COLO668 (cell line): Measurements from ENCODE around the gene NFATC4.
"Not testable (repeated sequence)": the region's sequence is repeated elsewhere in the genome, so short reads cannot be mapped to it uniquely, and the experiment has no call there.

Source experiments
- DNase-seq: peaks from one replicate; lab custom pipeline; 2025; ENCODE audit not compliant: unreplicated experiment; lab: John Stamatoyannopoulos, UW

Gene NFATC4

DNA sequence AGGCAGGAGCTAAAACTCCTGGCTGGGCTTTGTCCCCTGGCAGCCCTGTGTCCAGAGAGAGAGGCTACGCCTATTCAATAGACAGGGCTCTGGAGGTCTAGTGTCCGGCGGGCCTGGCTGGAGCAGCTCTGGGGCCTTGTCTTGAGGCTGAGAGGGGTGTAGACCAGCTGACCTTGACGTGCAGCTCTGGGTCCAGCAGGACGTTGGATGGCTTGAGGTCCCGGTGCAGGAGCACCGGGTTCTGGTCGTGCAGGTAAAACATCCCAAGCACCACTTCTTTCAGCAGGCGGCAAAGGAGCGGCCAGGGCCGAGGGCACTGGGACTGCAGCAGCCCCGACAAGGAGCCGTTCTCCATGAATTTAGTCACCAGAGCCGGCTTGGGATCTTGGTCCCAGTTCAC is 29.1 kb upstream of the NFATC4 start:
- no peak for DNase-seq

- DNase-seq = peak; percentile 59
Measured at GRCh38 chr14:24339284-24340151, 28.5 kb upstream of the NFATC4 start, which contains the start of gene RIPK3. TSS of gene RIPK3 (minus strand) at chr14:24339991. CDS start at chr14:24339826, 165 bp downstream.

- DNase-seq = no peak
Measured at GRCh38 chr14:24340606-24341005, 27.4 kb upstream of the NFATC4 start.

DNA sequence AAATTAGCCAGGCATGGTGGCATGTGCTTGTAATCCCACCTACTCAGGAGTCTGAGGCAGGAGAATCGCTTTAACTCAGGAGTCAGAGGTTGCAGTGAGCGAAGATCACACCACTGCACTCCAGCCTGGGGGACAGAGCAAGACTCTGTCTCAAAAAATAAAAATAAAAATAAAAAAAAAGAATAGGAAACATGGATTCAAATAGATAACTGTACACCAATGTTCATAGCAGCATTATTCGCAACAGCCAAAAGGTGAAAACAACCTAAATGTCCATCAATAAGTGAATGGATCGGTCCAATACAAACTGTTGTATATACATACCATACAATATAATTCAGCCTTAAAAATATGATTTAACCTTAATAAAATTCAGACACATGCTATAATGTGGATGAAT is 25.1 kb upstream of the NFATC4 start:
- DNase-seq = no peak

- no peak for DNase-seq
Measured at GRCh38 chr14:24343795-24344660, 24.0 kb upstream of the NFATC4 start.

GRCh38 chr14:24347134-24347533 is 20.9 kb upstream of the NFATC4 start:
- DNase-seq = no peak

GRCh38 chr14:24348186-24348585 is 19.8 kb upstream of the NFATC4 start:
- no peak for DNase-seq

DNA sequence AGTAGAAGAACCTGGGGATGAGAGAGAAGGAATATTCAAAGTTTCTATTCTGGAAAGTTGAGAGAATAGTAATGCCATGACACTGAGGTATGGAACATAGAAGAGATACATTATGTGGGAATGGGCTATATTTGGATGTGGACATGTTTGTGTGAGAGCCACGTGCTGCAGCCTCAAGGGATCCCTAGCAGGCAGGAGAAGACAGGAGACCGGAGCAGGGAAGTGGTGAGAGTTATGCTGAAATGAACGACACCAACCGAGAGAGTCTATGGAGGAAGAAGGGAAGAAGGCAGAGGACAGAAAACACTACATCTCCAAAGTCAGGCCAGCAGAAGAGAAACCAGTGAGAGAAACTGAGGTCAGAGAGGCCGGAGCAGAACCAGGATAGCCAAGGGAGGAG is 18.2 kb upstream of the NFATC4 start:
- DNase-seq = no peak

DNA sequence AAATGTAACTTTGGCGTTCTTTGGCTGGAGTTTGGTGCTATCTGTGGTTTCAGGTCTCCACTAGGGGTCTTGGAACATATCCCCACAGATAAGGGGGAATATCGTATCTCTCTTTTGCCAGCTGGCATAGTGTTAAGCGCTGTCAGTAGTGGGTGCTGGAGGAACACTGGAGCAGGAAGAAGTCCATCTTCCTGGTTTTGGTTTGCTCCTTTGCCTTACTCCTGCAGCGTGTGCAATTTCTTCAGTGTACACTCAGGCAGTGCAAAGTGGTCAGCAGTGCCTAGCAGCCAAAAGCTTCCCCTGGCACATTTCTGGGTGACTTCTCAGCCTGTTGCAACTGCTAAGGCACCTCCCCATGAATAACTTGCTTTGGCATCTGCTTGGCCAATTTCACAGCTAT is 16.5 kb upstream of the NFATC4 start:
- DNase-seq = no peak

DNA sequence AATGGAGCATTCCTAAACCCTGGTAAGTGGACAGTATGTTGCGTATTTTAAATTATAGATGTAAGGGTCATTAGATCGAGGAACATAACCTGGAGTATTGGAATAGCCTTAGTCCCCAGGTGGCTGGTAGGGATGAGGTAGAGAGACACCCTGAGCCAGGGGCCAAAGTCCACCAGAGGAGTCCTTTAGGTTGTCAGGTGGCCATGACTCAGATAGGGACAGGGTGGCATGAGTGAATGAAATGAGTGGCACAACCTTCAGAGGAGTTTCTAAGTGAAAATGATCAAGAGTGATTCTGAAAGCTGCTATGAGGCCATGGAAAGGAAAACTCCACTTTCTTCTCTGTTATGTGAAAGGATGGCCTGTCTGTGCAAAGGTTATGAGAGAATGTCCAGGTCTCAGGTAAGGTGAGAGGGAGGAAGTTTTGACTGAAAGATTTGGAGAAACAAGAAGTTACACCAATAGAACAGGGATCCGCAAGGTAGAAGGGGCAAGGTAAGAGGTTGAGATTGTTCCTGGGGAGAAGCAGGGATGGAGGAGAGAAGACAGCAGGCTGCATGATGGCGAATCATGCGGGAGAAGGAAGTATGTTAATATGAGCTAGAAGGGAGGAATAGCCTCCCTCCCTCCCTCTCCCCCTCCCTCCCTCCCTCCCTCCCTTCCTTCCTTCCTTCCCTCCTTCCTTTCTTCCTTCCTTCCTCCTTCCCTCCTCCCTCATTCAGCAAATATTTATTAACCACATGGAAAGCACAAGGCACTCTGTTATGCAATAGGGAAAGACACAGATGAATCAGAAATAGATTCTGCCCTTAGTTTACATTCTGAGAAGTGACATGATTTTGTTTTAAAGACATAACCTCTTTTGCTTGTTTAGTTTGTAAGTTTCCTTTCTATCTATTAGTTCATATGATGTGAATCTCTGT is 14.2 kb upstream of the NFATC4 start:
- peak; percentile 46 for DNase-seq

DNA sequence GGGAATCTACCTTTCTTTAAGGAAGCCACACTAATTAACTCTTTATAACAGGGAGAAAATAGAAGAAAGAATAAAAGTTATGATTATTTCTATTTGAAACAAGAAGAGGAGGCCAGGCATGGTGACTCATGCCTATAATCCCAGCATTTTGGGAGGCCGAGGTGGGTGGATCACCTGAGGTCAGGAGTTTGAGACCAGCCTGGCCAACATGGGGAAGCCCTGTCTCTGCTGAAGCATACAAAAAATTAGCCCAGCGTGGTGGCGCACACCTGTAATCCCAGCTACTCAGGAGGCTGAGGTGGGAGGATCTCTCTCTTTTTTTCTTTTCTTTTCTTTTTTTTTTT is 13.5 kb upstream of the NFATC4 start:
- not testable (repeated sequence) for DNase-seq

GRCh38 chr14:24355009-24355408 is 13.0 kb upstream of the NFATC4 start:
- no peak for DNase-seq

DNA sequence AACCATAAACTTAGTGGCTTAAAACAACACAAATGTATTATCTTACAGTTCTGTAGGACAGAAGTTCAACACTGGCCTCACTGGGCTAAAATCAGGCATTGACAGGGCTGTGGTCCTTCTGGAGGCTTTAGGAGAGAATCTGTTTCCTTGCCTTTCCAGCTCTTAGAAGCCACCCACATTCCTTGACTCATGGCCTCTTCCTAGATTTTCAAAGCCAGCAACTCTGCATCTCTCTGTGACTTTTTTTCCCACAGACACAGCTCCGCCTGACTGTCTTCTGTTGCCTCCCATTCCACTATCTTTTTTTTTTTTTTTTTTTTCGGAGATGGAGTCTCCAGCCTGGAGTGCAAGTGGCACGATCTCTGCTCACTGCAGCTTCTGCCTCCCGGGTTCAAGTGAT is 11.8 kb upstream of the NFATC4 start:
- no peak for DNase-seq

DNA sequence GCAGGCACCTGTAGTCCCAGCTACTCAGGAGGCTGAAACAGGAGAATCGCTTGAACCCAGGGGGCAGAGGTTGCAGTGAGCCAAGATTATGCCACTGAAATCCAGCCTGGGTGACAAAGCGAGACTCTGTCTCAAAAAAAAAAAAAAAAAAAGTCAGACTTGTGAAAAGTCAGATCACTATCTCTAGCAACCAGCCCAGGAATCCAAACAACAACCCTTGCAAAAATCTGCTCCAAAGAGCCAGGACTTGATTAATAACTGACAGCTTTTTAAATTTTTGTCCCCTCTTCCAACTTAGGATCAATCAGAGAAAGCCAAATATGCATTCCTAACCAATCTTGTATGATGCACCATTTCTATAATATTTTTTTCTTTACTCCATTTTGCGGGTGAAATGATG is 7.7 kb upstream of the NFATC4 start:
- no peak for DNase-seq

GRCh38 chr14:24361326-24361725 is 6.7 kb upstream of the NFATC4 start:
- no peak for DNase-seq

GRCh38 chr14:24362241-24362960 is 5.6 kb upstream of the NFATC4 start:
- no peak for DNase-seq

GRCh38 chr14:24363401-24363800 is 4.6 kb upstream of the NFATC4 start:
- no peak for DNase-seq

- DNase-seq = no peak
Measured at GRCh38 chr14:24364841-24365240, 3.1 kb upstream of the NFATC4 start.

- peak; percentile 90 for DNase-seq
Measured at GRCh38 chr14:24365600-24366412, 2.2 kb upstream of the NFATC4 start.

GRCh38 chr14:24366413-24366720 is 1.6 kb upstream of the NFATC4 start:
- DNase-seq = no peak
